ENCODE results near the gene XRRA1. TPM values are rescaled to one million over a fixed set of nuclear protein-coding genes. Genes with fewer than 3 reads are reported as not detected.
"Not testable (repeated sequence)": the region's sequence is repeated elsewhere in the genome, so short reads cannot be mapped to it uniquely, and the experiment has no call there.

The XRRA1 gene
- total RNA-seq, 1 experiment from 2014 or later, result 56.3 TPM

- peak overlapping the region; percentile 48 for H3K27ac ChIP-seq (ENCODE audit: low read length)
- H3K79me2 ChIP-seq (ENCODE audit: low read length), result peaks cover 10% of the 10 kb centered on the region; the same call in 1 of the 2 replicates
- peak overlapping the region; percentile 13 for H3K4me2 ChIP-seq (ENCODE audit: low read depth, low read length, poor library complexity, severe bottlenecking)
- H4K20me1 ChIP-seq (ENCODE audit: insufficient read depth, low read depth, low read length), result no peaks in the 10 kb centered on the region
- no peaks in the 10 kb centered on the region for H3K9me3 ChIP-seq (ENCODE audit: low read length)
- no peak overlapping the region for H3K4me3 ChIP-seq (ENCODE audit: low read length)
- DNase-seq, result peak; percentile 47
- H3K27me3 ChIP-seq (ENCODE audit: low read length), result no peaks in the 10 kb centered on the region
- peaks cover 13% of the 10 kb centered on the region for H3K4me1 ChIP-seq (ENCODE audit: low read length)
- H3K36me3 ChIP-seq (ENCODE audit: insufficient read depth, low read length), result peaks cover 23% of the 10 kb centered on the region
- H2AFZ ChIP-seq (ENCODE audit: low read length), result no peak overlapping the region
- H3K9ac ChIP-seq (ENCODE audit: low read length), result no peak overlapping the region
- no peaks in the 10 kb centered on the region for H3K9me2 ChIP-seq (replicated peaks; ENCODE audit: insufficient read depth, low read length)
These were observed 39.5 kb downstream of the XRRA1 start for GRCh38 chr11:74909385-74909784.

GRCh38 chr11:74905326-74905725 lies 43.6 kb downstream of the XRRA1 start:
- Histone ChIP-seq H3K9me2 (replicated peaks; ENCODE audit: insufficient read depth, low read length) (no peaks in the 10 kb centered on the region), H3K27ac (ENCODE audit: low read length) (no peak overlapping the region), H3K9me3 (ENCODE audit: low read length) (no peaks in the 10 kb centered on the region), H3K4me3 (ENCODE audit: low read length) (no peak overlapping the region), H2AFZ (ENCODE audit: low read length) (no peak overlapping the region), H3K79me2 (ENCODE audit: low read length) (peaks cover 18% of the 10 kb centered on the region), H3K27me3 (ENCODE audit: low read length) (no peaks in the 10 kb centered on the region), H3K36me3 (ENCODE audit: insufficient read depth, low read length) (peaks cover 49% of the 10 kb centered on the region), H3K9ac (ENCODE audit: low read length) (no peak overlapping the region), H3K4me2 (ENCODE audit: low read depth, low read length, poor library complexity, severe bottlenecking) (no peak overlapping the region), H4K20me1 (ENCODE audit: insufficient read depth, low read depth, low read length) (no peaks in the 10 kb centered on the region), H3K4me1 (ENCODE audit: low read length) (peaks cover 13% of the 10 kb centered on the region)
- DNase-seq, result peak; percentile 32

GRCh38 chr11:74902342-74902741 lies 46.5 kb downstream of the XRRA1 start:
- peaks cover 24% of the 10 kb centered on the region for H3K79me2 ChIP-seq (ENCODE audit: low read length)
- no peak overlapping the region for H3K4me2 ChIP-seq (ENCODE audit: low read depth, low read length, poor library complexity, severe bottlenecking)
- no peaks in the 10 kb centered on the region for H3K4me1 ChIP-seq (ENCODE audit: low read length)
- no peaks in the 10 kb centered on the region for H3K9me2 ChIP-seq (replicated peaks; ENCODE audit: insufficient read depth, low read length)
- H3K36me3 ChIP-seq (ENCODE audit: insufficient read depth, low read length), result peaks cover 54% of the 10 kb centered on the region
- no peak overlapping the region for H3K27ac ChIP-seq (ENCODE audit: low read length)
- peak; percentile 4 for DNase-seq
- peaks cover under 1% of the 10 kb centered on the region for H3K9me3 ChIP-seq (ENCODE audit: low read length)
- no peak overlapping the region for H3K4me3 ChIP-seq (ENCODE audit: low read length)
- H3K9ac ChIP-seq (ENCODE audit: low read length), result no peak overlapping the region
- no peaks in the 10 kb centered on the region for H4K20me1 ChIP-seq (ENCODE audit: insufficient read depth, low read depth, low read length)
- no peaks in the 10 kb centered on the region for H3K27me3 ChIP-seq (ENCODE audit: low read length)
- H2AFZ ChIP-seq (ENCODE audit: low read length), result no peak overlapping the region

- peaks cover 43% of the 10 kb centered on the region for H3K36me3 ChIP-seq (ENCODE audit: insufficient read depth, low read length)
- H2AFZ ChIP-seq (ENCODE audit: low read length), result no peak overlapping the region
- no peak overlapping the region for H3K27ac ChIP-seq (ENCODE audit: low read length)
- H3K9me2 ChIP-seq (replicated peaks; ENCODE audit: insufficient read depth, low read length), result no peaks in the 10 kb centered on the region
- H3K4me2 ChIP-seq (ENCODE audit: low read depth, low read length, poor library complexity, severe bottlenecking), result no peak overlapping the region
- peak; percentile 14 for DNase-seq
- H4K20me1 ChIP-seq (ENCODE audit: insufficient read depth, low read depth, low read length), result no peaks in the 10 kb centered on the region
- H3K9me3 ChIP-seq (ENCODE audit: low read length), result peaks cover 2% of the 10 kb centered on the region
- H3K4me3 ChIP-seq (ENCODE audit: low read length), result no peak overlapping the region
- peaks cover 38% of the 10 kb centered on the region for H3K79me2 ChIP-seq (ENCODE audit: low read length)
- no peaks in the 10 kb centered on the region for H3K27me3 ChIP-seq (ENCODE audit: low read length)
- H3K4me1 ChIP-seq (ENCODE audit: low read length), result no peaks in the 10 kb centered on the region
- no peak overlapping the region for H3K9ac ChIP-seq (ENCODE audit: low read length)
These were observed 52.6 kb downstream of the XRRA1 start for GRCh38 chr11:74896311-74896710.

GRCh38 chr11:74895340-74896116 lies 53.4 kb downstream of the XRRA1 start:
- Histone ChIP-seq H3K27ac (ENCODE audit: low read length) (no peak overlapping the region), H3K27me3 (ENCODE audit: low read length) (no peaks in the 10 kb centered on the region), H3K4me2 (ENCODE audit: low read depth, low read length, poor library complexity, severe bottlenecking) (no peak overlapping the region), H3K79me2 (ENCODE audit: low read length) (peaks cover 35% of the 10 kb centered on the region), H3K9ac (ENCODE audit: low read length) (no peak overlapping the region), H3K4me3 (ENCODE audit: low read length) (no peak overlapping the region), H3K36me3 (ENCODE audit: insufficient read depth, low read length) (peaks cover 36% of the 10 kb centered on the region), H4K20me1 (ENCODE audit: insufficient read depth, low read depth, low read length) (no peaks in the 10 kb centered on the region), H3K4me1 (ENCODE audit: low read length) (no peaks in the 10 kb centered on the region), H3K9me2 (replicated peaks; ENCODE audit: insufficient read depth, low read length) (no peaks in the 10 kb centered on the region), H3K9me3 (ENCODE audit: low read length) (peaks cover 2% of the 10 kb centered on the region), H2AFZ (ENCODE audit: low read length) (no peak overlapping the region)
- DNase-seq, result peak; percentile 39

- not testable (repeated sequence) for H3K9me2 ChIP-seq (replicated peaks; ENCODE audit: insufficient read depth, low read length); H3K4me3 ChIP-seq (ENCODE audit: low read length); H3K27me3 ChIP-seq (ENCODE audit: low read length); H3K4me1 ChIP-seq (ENCODE audit: low read length); H3K9me3 ChIP-seq (ENCODE audit: low read length); H4K20me1 ChIP-seq (ENCODE audit: insufficient read depth, low read depth, low read length); H3K27ac ChIP-seq (ENCODE audit: low read length); H3K9ac ChIP-seq (ENCODE audit: low read length); DNase-seq; H2AFZ ChIP-seq (ENCODE audit: low read length); H3K4me2 ChIP-seq (ENCODE audit: low read depth, low read length, poor library complexity, severe bottlenecking)
- Histone ChIP-seq H3K36me3 (ENCODE audit: insufficient read depth, low read length) (peaks cover 28% of the 10 kb centered on the region), H3K79me2 (ENCODE audit: low read length) (peaks cover 27% of the 10 kb centered on the region)
These were observed 55.9 kb downstream of the XRRA1 start for GRCh38 chr11:74893015-74893414.

GRCh38 chr11:74877132-74877531 lies 71.8 kb downstream of the XRRA1 start:
- H3K36me3 ChIP-seq (ENCODE audit: insufficient read depth, low read length), result peaks cover 46% of the 10 kb centered on the region
- H3K9me3 ChIP-seq (ENCODE audit: low read length), result peaks cover 3% of the 10 kb centered on the region; the same call in 1 of the 2 replicates
- H3K9me2 ChIP-seq (replicated peaks; ENCODE audit: insufficient read depth, low read length), result no peaks in the 10 kb centered on the region
- no peaks in the 10 kb centered on the region for H3K79me2 ChIP-seq (ENCODE audit: low read length)
- H3K4me1 ChIP-seq (ENCODE audit: low read length), result no peaks in the 10 kb centered on the region
- no peak overlapping the region for H3K4me3 ChIP-seq (ENCODE audit: low read length)
- no peak overlapping the region for H3K4me2 ChIP-seq (ENCODE audit: low read depth, low read length, poor library complexity, severe bottlenecking)
- DNase-seq, result peak; percentile 79
- no peak overlapping the region for H3K27ac ChIP-seq (ENCODE audit: low read length)
- H3K9ac ChIP-seq (ENCODE audit: low read length), result no peak overlapping the region
- no peaks in the 10 kb centered on the region for H4K20me1 ChIP-seq (ENCODE audit: insufficient read depth, low read depth, low read length)
- H2AFZ ChIP-seq (ENCODE audit: low read length), result no peak overlapping the region
- no peaks in the 10 kb centered on the region for H3K27me3 ChIP-seq (ENCODE audit: low read length)

GRCh38 chr11:74871037-74871436 lies 77.9 kb downstream of the XRRA1 start:
- DNase-seq, result no peak
- H3K9me3 ChIP-seq (ENCODE audit: low read length), result peaks cover 45% of the 10 kb centered on the region
- no peak overlapping the region for H2AFZ ChIP-seq (ENCODE audit: low read length)
- no peaks in the 10 kb centered on the region for H3K9me2 ChIP-seq (replicated peaks; ENCODE audit: insufficient read depth, low read length)
- H3K4me2 ChIP-seq (ENCODE audit: low read depth, low read length, poor library complexity, severe bottlenecking), result no peak overlapping the region
- H3K27ac ChIP-seq (ENCODE audit: low read length), result no peak overlapping the region
- no peak overlapping the region for H3K9ac ChIP-seq (ENCODE audit: low read length)
- no peaks in the 10 kb centered on the region for H3K27me3 ChIP-seq (ENCODE audit: low read length)
- H3K36me3 ChIP-seq (ENCODE audit: insufficient read depth, low read length), result peaks cover 83% of the 10 kb centered on the region
- no peak overlapping the region for H3K4me3 ChIP-seq (ENCODE audit: low read length)
- no peaks in the 10 kb centered on the region for H3K79me2 ChIP-seq (ENCODE audit: low read length)
- H4K20me1 ChIP-seq (ENCODE audit: insufficient read depth, low read depth, low read length), result no peaks in the 10 kb centered on the region
- H3K4me1 ChIP-seq (ENCODE audit: low read length), result no peaks in the 10 kb centered on the region

Measured in Karpas-422 (cell line).